GM12892 (cell line): Measurements from ENCODE around the gene CDKN2B-AS1.

Experiments used
- POLR2A ChIP-seq: IDR thresholded peaks from 2 replicates; pipeline ENCODE4 v1.6.1; 2011; ENCODE audit warnings: low read depth, low read length, control low read depth
- POLR2AphosphoS5 ChIP-seq: IDR thresholded peaks from 2 replicates; pipeline ENCODE4 v1.6.1; 2011; ENCODE audit warnings: low read depth, low read length, control low read depth
- TAF1 ChIP-seq: IDR thresholded peaks from 2 replicates; pipeline ENCODE4 v1.6.1; 2011; ENCODE audit warnings: low read depth, mild to moderate bottlenecking, control low read depth, low read length, borderline replicate concordance

GRCh38 chr9:22120159-22120549, 125.6 kb downstream of the CDKN2B-AS1 start:
- TF ChIP-seq POLR2A (no peak), POLR2AphosphoS5 (no peak), TAF1 (no peak)
